HUES64 (cell line): ENCODE measurements around the gene FOXL1.

ENCODE experiments used
- H3K27ac ChIP-seq: 2 replicates; pipeline ENCODE4 v1.7.0; 2013; ENCODE audit warnings: low read depth, low read length, inconsistent platforms
- H3K27me3 ChIP-seq: 2 replicates; pipeline ENCODE4 v1.6.1; 2013; ENCODE audit warnings: mild to moderate bottlenecking, low read length; ENCODE audit not compliant: insufficient read depth
- H3K36me3 ChIP-seq: 2 replicates; pipeline ENCODE4 v1.6.1; 2013; ENCODE audit warnings: mild to moderate bottlenecking, low read length; ENCODE audit not compliant: insufficient read depth
- H3K4me1 ChIP-seq: 2 replicates; pipeline ENCODE4 v1.6.1; 2013; ENCODE audit warnings: mild to moderate bottlenecking, low read length, moderate library complexity; ENCODE audit not compliant: insufficient read depth
- H3K4me3 ChIP-seq: 2 replicates; pipeline ENCODE4 v1.5.1; 2013; ENCODE audit warnings: mild to moderate bottlenecking, low read length, moderate library complexity
- H3K9ac ChIP-seq: 2 replicates; pipeline ENCODE4 v1.6.1; 2013; ENCODE audit warnings: mild to moderate bottlenecking, low read depth, low read length
- H3K9me3 ChIP-seq: 2 replicates; pipeline ENCODE4 v1.6.1; 2013; ENCODE audit warnings: low read depth, low read length; ENCODE audit not compliant: insufficient read depth
- WGBS: fragments of 150-250, 120-280 bp; methylation state at CpG from one replicate; pipeline ENCODE4 v1.1.7; 2013; ENCODE audit warnings: missing lambda C conversion rate; 5-methylcytosine and 5-hydroxymethylcytosine counted together

FOXL1 gene

DNA sequence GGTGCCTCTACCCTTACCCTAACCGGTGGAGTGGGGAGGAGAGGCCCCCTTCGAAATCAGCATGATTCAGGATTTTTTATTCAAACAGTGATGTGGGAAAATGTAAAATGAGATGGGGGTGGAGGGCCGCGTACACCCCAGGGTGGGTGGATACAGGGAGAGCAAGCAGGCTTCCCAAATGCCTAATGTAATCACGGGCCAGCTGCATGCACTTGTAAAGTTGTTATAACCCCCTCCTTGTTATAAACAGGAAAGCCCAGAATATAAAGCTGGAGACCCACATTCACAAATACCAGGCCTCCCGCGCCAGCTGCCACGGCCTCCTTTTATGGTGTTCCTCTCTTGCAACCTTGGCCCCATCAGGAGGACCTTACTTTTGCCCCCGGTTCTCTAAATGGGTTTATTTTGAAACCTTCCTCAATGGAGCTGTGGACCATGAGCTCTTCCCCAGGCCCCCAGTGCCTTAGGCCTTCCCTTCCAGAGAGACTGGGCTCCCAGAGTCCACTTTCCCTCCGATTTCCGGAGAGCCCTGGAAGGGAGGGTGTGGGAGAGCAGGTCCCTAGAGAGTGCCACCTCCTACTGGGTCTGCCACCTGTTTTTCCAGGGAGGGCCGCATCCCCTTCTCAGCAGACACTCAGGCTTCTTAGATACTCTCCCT is 906 bp upstream of the FOXL1 start:
- H3K9me3 ChIP-seq: no peaks in the 10 kb centered on the region
- no peaks in the 10 kb centered on the region for H3K36me3 ChIP-seq
- H3K9ac ChIP-seq: no peak overlapping the region
- H3K4me1 ChIP-seq: peaks cover 36% of the 10 kb centered on the region
- H3K27ac ChIP-seq: no peak overlapping the region
- peaks cover 100% of the 10 kb centered on the region for H3K27me3 ChIP-seq
- H3K4me3 ChIP-seq: peak overlapping the region; percentile 63
- 11% methylated on average over 12 of the region's 12 CpGs for WGBS

DNA sequence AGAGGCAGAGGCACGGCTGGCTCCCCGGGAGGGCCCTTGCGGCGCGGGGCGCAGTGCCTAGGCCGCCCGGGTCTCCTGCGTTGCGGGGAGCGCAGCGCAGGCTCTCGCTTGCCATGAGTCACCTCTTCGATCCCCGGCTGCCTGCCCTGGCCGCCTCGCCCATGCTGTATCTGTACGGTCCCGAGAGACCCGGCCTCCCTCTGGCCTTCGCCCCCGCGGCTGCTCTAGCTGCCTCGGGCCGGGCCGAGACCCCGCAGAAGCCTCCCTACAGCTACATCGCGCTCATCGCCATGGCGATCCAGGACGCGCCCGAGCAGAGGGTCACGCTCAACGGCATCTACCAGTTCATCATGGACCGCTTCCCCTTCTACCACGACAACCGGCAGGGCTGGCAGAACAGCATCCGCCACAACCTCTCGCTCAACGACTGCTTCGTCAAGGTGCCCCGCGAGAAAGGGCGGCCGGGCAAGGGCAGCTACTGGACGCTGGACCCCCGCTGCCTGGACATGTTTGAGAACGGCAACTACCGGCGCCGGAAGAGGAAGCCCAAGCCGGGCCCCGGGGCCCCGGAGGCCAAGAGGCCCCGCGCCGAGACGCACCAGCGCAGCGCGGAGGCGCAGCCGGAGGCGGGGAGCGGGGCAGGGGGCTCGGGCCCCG is 390 bp downstream of the FOXL1 start:
- peak overlapping the region; percentile 46 for H3K4me3 ChIP-seq
- 1% methylated on average over 69 of the region's 69 CpGs for WGBS
- H3K9me3 ChIP-seq: no peaks in the 10 kb centered on the region
- H3K36me3 ChIP-seq: no peaks in the 10 kb centered on the region
- no peak overlapping the region for H3K9ac ChIP-seq
- peaks cover 26% of the 10 kb centered on the region for H3K4me1 ChIP-seq
- peaks cover 99% of the 10 kb centered on the region for H3K27me3 ChIP-seq
- H3K27ac ChIP-seq: no peak overlapping the region

GRCh38 chr16:86579268-86580062 is 1.1 kb downstream of the FOXL1 start:
- Histone ChIP-seq H3K4me1 (peaks cover 26% of the 10 kb centered on the region), H3K9me3 (no peaks in the 10 kb centered on the region), H3K27me3 (peaks cover 99% of the 10 kb centered on the region), H3K9ac (no peak overlapping the region), H3K4me3 (peak overlapping the region; percentile 46), H3K27ac (no peak overlapping the region), H3K36me3 (no peaks in the 10 kb centered on the region)
- 6% methylated on average over 69 of the region's 69 CpGs for WGBS

- Histone ChIP-seq H3K4me1 (peaks cover 23% of the 10 kb centered on the region), H3K36me3 (no peaks in the 10 kb centered on the region), H3K27me3 (peaks cover 91% of the 10 kb centered on the region), H3K4me3 (peak overlapping the region; percentile 46; the same call in 1 of the 2 replicates), H3K9me3 (no peaks in the 10 kb centered on the region), H3K9ac (no peak overlapping the region), H3K27ac (no peak overlapping the region)
- WGBS: 78% methylated on average over 19 of the region's 19 CpGs
These were observed 1.9 kb downstream of the FOXL1 start for GRCh38 chr16:86580063-86580790.

DNA sequence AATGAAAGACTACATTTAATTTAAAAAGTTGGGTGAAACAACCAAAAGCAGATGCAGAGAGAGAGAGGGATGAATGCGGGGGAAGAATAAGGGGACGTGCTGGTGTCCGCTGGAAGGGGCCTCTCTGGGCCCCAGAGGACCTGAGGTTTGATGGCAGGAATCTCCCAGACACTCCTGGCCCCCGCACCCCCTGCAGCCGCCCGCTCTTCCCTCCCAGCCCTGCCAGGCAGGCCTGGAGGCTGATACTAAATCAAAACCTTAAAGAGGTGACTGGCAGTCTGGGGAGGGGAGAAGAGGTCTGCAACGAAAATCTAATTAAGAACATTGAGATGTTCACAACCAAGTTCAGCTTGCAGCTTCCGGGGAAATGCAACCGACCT is 2.4 kb downstream of the FOXL1 start:
- Histone ChIP-seq H3K4me3 (no peak overlapping the region), H3K27ac (no peak overlapping the region), H3K36me3 (no peaks in the 10 kb centered on the region), H3K9me3 (no peaks in the 10 kb centered on the region), H3K4me1 (peaks cover 19% of the 10 kb centered on the region), H3K27me3 (peaks cover 86% of the 10 kb centered on the region), H3K9ac (no peak overlapping the region)
- WGBS: 83% methylated on average over 9 of the region's 9 CpGs

DNA sequence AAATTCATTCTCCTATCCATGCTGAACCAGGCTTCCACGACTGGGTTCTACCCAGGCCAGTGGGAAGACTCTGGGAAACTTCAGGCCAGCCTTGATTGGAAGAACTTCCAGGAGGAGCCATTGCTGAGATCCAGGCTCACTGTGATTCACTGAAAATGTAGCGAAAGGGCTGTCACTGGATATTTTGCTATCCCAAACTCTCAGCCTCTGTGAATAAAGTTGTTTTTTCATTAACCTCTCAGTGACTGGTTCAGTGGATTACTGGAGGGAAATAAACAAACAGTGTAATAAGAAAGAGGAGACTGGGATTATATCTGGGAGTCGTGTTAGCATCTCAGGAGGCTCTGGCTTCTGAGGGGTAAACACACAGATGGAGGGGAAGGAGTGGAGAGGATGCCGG is 3.1 kb downstream of the FOXL1 start:
- 88% methylated on average over 4 of the region's 4 CpGs for WGBS
- H3K9ac ChIP-seq: no peak overlapping the region
- H3K27me3 ChIP-seq: peaks cover 79% of the 10 kb centered on the region
- no peak overlapping the region for H3K27ac ChIP-seq
- no peaks in the 10 kb centered on the region for H3K9me3 ChIP-seq
- H3K36me3 ChIP-seq: no peaks in the 10 kb centered on the region
- no peak overlapping the region for H3K4me3 ChIP-seq
- peaks cover 19% of the 10 kb centered on the region for H3K4me1 ChIP-seq

GRCh38 chr16:86584071-86584685 is 5.8 kb downstream of the FOXL1 start:
- H3K27me3 ChIP-seq: peaks cover 52% of the 10 kb centered on the region
- H3K27ac ChIP-seq: no peak overlapping the region
- H3K4me1 ChIP-seq: no peaks in the 10 kb centered on the region
- H3K9me3 ChIP-seq: no peaks in the 10 kb centered on the region
- no peaks in the 10 kb centered on the region for H3K36me3 ChIP-seq
- no peak overlapping the region for H3K4me3 ChIP-seq
- 85% methylated on average over 6 of the region's 6 CpGs for WGBS
- H3K9ac ChIP-seq: no peak overlapping the region

GRCh38 chr16:86584726-86585721 is 6.7 kb downstream of the FOXL1 start:
- no peak overlapping the region for H3K9ac ChIP-seq
- 91% methylated on average over 12 of the region's 12 CpGs for WGBS
- no peaks in the 10 kb centered on the region for H3K9me3 ChIP-seq
- H3K27me3 ChIP-seq: peaks cover 43% of the 10 kb centered on the region
- H3K4me3 ChIP-seq: no peak overlapping the region
- H3K27ac ChIP-seq: no peak overlapping the region
- no peaks in the 10 kb centered on the region for H3K36me3 ChIP-seq
- no peaks in the 10 kb centered on the region for H3K4me1 ChIP-seq

- Histone ChIP-seq H3K9ac (no peak overlapping the region), H3K4me3 (no peak overlapping the region), H3K36me3 (no peaks in the 10 kb centered on the region), H3K9me3 (no peaks in the 10 kb centered on the region), H3K27ac (no peak overlapping the region), H3K27me3 (peaks cover 33% of the 10 kb centered on the region), H3K4me1 (no peaks in the 10 kb centered on the region)
- WGBS: 90% methylated on average over 10 of the region's 10 CpGs
These were observed 7.7 kb downstream of the FOXL1 start for GRCh38 chr16:86585821-86586611.
